ENCODE measurements around the gene MAX.
"Not testable (repeated sequence)": the region's sequence is repeated elsewhere in the genome, so short reads cannot be mapped to it uniquely, and the experiment has no call there.

GRCh38 chr14:65087835-65088234, 14.5 kb downstream of the MAX start:
- not testable (repeated sequence) for TF ChIP-seq CTCF, POLR2A (IDR thresholded peaks at IDR 0.05)
